ENCODE data around the gene LPIN2.

LPIN2 gene

DNA sequence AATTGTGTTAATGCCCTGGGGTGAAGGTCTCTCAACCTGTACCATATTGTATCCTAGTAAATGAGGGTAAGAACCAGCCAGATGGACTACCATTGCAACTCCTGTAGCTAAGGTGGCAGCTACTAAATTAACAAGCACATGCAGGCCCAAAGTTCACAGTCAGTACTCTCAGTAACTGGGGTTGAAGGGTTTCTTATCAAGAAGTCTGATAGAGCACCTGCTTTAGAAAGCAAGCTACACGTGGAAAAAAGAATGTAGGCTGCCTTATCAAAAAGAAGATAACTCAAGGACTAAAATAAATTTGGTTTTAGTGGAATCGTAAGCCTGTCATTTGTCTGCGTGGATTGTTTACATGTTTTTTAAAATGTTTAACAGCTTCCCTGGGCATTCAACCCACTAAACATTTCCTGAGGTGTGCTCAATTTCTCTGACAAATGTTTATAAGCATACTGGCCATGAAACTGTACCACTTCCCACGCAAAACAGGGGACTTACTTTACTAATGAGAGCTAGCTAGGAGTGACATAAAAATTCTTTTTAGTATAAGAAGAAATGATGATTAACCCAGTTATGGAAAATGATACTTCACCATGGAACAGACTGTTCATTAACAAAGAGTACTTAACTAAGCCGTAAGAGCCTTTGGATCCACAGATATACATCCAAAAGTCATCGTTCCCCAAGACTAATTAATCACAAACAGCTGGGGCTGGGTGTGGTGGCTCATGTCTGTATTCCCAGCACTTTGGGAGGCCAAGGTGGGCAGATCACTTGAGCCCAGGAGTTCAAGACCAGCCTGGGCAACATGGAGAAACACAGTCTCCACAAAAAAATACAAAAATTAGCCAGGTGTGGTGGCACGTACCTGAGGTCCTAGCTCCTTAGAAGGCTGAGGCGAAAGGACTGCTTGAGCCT lies 36.5 kb downstream of the LPIN2 start:
- DNase-seq, result no peak
- Histone ChIP-seq H3K9me3 (ENCODE audit: severe bottlenecking) (no peaks in the 10 kb centered on the region), H3K27ac (no peak overlapping the region), H3K36me3 (no peaks in the 10 kb centered on the region), H3K4me3 (ENCODE audit: low read depth, low read length) (no peak overlapping the region), H3K27me3 (ENCODE audit: insufficient read depth, low read depth, severe bottlenecking) (no peaks in the 10 kb centered on the region)
- no peak for TF ChIP-seq CTCF (IDR thresholded peaks at IDR 0.05; ENCODE audit: low read depth, low read length)

- no peak overlapping the region for H3K27ac ChIP-seq
- TF ChIP-seq CTCF (IDR thresholded peaks at IDR 0.05; ENCODE audit: low read depth, low read length), result no peak
- no peaks in the 10 kb centered on the region for H3K9me3 ChIP-seq (ENCODE audit: severe bottlenecking)
- H3K4me3 ChIP-seq (ENCODE audit: low read depth, low read length), result no peak overlapping the region
- no peaks in the 10 kb centered on the region for H3K36me3 ChIP-seq
- DNase-seq, result no peak
- no peaks in the 10 kb centered on the region for H3K27me3 ChIP-seq (ENCODE audit: insufficient read depth, low read depth, severe bottlenecking)
These were observed 38.2 kb downstream of the LPIN2 start for GRCh38 chr18:2974731-2975130.

DNA sequence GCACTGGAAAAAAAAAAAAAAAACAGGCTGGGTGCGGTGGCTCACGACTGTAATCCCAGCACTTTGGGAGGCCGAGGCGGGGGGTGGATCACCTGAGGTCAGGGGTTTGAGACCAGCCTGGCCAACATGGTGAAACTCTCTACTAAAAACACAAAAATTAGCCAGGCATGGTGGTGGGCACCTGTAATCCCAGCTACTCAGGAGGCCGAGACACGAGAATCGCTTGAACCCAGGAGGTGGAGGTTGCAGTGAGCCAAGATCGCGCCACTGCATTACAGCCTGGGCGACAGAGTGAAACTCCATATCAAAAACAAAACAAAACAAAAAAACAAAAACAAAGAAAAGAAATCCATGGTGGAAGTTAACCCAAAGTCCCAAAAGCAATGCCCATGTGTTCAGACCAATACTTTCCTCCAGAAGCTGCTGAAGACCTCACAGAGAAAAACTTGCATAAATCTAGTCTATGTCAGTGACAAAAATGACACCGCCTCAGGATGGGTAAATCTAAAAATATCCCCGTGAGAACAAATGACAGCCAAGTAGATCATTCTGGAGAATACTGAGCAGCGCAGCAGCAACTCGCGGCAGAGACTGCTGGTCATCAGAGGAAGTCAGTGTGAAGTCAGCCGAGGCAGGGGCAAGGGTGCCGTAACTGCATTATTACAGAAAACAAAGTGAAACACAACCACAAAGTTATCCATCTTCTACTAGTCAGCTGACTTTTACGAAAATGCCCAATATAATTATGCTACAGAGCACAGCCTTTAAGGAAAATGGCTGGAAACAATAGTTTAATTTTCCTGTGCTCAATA lies 41.0 kb downstream of the LPIN2 start:
- no peak for DNase-seq

DNA sequence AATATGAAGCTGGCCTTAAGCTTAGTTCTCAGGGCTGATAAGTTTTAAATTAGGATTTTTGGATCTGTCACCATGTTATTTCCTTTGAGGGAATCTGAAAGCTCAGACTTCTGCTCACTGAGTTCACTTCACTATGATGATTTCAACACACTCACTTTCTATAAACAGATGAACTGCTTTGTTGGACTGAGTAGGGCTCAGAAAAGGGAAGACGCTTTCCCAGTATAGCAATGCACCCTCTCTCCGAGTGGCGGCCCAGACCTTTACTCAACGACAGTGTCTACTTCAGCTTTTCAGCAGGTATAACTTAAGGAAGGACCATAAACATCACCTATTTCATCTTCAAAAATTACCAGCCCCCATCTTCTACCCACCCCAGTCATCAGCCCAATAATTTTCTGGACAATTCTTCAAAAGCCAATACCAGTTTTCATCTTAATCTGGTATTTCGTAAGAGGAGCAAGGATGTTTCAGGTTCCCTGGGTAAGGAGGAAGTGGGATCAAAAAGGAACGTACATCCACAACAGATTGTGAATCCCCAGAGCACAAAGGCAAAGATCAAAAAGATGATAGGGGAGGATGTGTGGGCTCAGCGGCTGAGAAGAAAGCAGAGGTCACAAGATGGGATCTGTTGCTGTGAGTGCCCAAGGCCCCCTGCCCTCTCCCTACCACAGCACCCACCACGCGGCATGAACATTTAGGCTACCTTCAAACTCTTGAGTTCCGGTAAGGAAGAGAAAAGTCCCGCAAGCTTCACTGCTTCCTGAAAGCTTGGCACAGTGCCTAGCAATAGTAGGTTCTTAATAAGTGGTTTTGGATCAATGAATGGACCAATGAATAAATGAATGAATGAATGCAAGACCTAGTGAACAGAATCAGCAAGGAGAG lies 41.9 kb downstream of the LPIN2 start:
- DNase-seq, result no peak
- H3K27ac ChIP-seq, result no peak overlapping the region

More for the DNA sequence above, 41.0 kb downstream of the LPIN2 start:
- no peak overlapping the region for H3K4me3 ChIP-seq (ENCODE audit: low read depth, low read length)
- no peaks in the 10 kb centered on the region for H3K9me3 ChIP-seq (ENCODE audit: severe bottlenecking)
- H3K27ac ChIP-seq, result no peak overlapping the region
- no peaks in the 10 kb centered on the region for H3K36me3 ChIP-seq
- no peak for TF ChIP-seq CTCF (IDR thresholded peaks at IDR 0.05; ENCODE audit: low read depth, low read length)
- H3K27me3 ChIP-seq (ENCODE audit: insufficient read depth, low read depth, severe bottlenecking), result no peaks in the 10 kb centered on the region

More for the DNA sequence above, 41.9 kb downstream of the LPIN2 start:
- no peak for TF ChIP-seq CTCF (IDR thresholded peaks at IDR 0.05; ENCODE audit: low read depth, low read length)
- Histone ChIP-seq H3K36me3 (no peaks in the 10 kb centered on the region), H3K4me3 (ENCODE audit: low read depth, low read length) (no peak overlapping the region), H3K27me3 (ENCODE audit: insufficient read depth, low read depth, severe bottlenecking) (no peaks in the 10 kb centered on the region), H3K9me3 (ENCODE audit: severe bottlenecking) (no peaks in the 10 kb centered on the region)
